ENCODE measurements around the gene USP7. TPM values are rescaled to one million over a fixed set of nuclear protein-coding genes. Genes with fewer than 3 reads are reported as not detected.

Gene USP7
- polyA plus RNA-seq, 2 of the 4 experiments (the other 2 are of a cell fraction) = 39.6 to 65.9 TPM

DNA sequence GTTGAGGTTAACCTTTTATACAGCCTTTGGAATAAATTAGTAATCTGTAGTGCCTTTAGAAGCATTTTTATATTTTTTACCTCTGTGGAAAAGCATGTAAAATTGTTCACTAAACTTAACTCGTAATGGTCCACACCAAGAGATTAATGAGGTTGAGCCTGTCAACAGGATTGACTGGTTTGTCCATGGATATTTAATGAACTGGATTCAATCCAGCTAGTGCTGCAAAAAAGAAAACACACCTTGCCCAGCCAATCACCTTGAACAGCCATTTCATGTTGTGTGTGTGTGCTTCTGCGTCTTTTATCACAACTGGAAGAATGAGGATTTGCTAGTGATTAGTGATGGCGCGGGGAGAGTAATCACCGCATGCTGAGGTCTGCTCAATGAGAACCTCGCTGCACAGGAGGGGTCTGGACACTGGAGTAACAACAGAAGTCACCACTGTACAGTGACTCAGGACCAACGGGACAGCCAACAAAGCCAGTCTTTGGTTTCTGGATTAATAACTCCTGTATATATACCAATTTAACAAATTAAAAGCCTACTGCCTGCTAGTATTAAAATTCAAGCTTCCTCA lies 47.9 kb downstream of the USP7 start:
- WGBS (ENCODE audit: missing lambda C conversion rate) = 95% methylated on average over 7 of the region's 7 CpGs
- H3K4me3 ChIP-seq = no peak overlapping the region
- no peaks in the 10 kb centered on the region for H3K4me1 ChIP-seq
- H3K27ac ChIP-seq = no peak overlapping the region
- no peak for FAIRE-seq
- no peak for ATAC-seq
- ChIA-PET POLR2A (no interaction called here), CTCF (interaction anchor here (1.7 to 2.3 kb wide), 3 partner anchors 10 to 21 kb away, joined by 6 to 11 read pairs (median 6); no protein-coding TSS in a partner anchor)
- H3K4me2 ChIP-seq = no peak overlapping the region
- H3K9me3 ChIP-seq = no peaks in the 10 kb centered on the region
- DNase-seq (ENCODE audit: low read depth in 1 of 2, low spot score in 1 of 2) = no peak
- no peak for TF ChIP-seq ZNF302 (CRISPR knock-in tag; IDR thresholded peaks at IDR 0.05)
- TF ChIP-seq RCOR1 (IDR thresholded peaks at IDR 0.05; ENCODE audit: low read depth, low read length) = no peak
- TF ChIP-seq, protein P1, sequence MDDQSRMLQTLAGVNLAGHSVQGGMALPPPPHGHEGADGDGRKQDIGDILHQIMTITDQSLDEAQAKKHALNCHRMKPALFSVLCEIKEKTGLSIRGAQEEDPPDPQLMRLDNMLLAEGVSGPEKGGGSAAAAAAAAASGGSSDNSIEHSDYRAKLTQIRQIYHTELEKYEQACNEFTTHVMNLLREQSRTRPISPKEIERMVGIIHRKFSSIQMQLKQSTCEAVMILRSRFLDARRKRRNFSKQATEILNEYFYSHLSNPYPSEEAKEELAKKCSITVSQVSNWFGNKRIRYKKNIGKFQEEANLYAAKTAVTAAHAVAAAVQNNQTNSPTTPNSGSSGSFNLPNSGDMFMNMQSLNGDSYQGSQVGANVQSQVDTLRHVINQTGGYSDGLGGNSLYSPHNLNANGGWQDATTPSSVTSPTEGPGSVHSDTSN (IDR thresholded peaks at IDR 0.05) = no peak
- TF ChIP-seq CBX2 (IDR thresholded peaks at IDR 0.05; ENCODE audit: borderline replicate concordance, low read depth) = no peak
- TF ChIP-seq RARB (CRISPR knock-in tag; IDR thresholded peaks at IDR 0.05) = no peak
- no peak for TF ChIP-seq RAD21 (conservative IDR thresholded peaks at IDR 0.05 in 1 of 2, IDR thresholded peaks at IDR 0.05 in 1 of 2)
- TF ChIP-seq, protein P2, sequence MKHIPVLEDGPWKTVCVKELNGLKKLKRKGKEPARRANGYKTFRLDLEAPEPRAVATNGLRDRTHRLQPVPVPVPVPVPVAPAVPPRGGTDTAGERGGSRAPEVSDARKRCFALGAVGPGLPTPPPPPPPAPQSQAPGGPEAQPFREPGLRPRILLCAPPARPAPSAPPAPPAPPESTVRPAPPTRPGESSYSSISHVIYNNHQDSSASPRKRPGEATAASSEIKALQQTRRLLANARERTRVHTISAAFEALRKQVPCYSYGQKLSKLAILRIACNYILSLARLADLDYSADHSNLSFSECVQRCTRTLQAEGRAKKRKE (CRISPR knock-in tag; IDR thresholded peaks at IDR 0.05; ENCODE audit: low read depth) = no peak
- TF ChIP-seq, protein P3, sequence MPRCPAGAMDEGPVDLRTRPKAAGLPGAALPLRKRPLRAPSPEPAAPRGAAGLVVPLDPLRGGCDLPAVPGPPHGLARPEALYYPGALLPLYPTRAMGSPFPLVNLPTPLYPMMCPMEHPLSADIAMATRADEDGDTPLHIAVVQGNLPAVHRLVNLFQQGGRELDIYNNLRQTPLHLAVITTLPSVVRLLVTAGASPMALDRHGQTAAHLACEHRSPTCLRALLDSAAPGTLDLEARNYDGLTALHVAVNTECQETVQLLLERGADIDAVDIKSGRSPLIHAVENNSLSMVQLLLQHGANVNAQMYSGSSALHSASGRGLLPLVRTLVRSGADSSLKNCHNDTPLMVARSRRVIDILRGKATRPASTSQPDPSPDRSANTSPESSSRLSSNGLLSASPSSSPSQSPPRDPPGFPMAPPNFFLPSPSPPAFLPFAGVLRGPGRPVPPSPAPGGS (IDR thresholded peaks at IDR 0.05) = no peak
- no peak for TF ChIP-seq HOXB13 (CRISPR knock-in tag; IDR thresholded peaks at IDR 0.05; ENCODE audit: low read depth)
- no peak for TF ChIP-seq PHF8 (IDR thresholded peaks at IDR 0.05; ENCODE audit: borderline replicate concordance, low read depth)
- no peak for TF ChIP-seq NFE2L2 (conservative IDR thresholded peaks at IDR 0.05; ENCODE audit: low read length)
- TF ChIP-seq SREBF2 (IDR thresholded peaks at IDR 0.05) = no peak
- TF ChIP-seq HES2 (IDR thresholded peaks at IDR 0.05) = no peak
- no peak for TF ChIP-seq HOXB5 (CRISPR knock-in tag; IDR thresholded peaks at IDR 0.05)
- TF ChIP-seq E2F6 (IDR thresholded peaks at IDR 0.05; ENCODE audit: borderline replicate concordance, low read depth) = no peak

DNA sequence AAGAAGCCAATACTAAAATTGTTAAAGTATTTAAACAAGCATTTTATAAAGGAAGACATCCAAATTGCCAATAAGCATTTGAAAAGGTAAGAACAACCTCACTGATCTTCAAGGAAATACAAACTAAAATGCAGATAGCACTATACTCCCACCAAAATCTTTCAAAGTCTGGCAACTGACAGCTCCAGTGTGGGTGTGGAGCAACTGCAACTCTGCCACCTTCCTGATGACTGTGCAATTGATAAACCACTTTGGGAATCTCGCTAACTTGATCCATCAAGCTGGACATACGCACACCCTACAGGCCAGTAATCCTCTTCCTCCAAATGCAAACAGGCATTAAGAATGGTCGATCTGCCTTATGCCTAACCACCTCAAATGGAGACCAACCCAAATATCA lies 49.6 kb downstream of the USP7 start:
- Histone ChIP-seq H3K4me3 (no peak overlapping the region), H3K4me2 (no peak overlapping the region), H3K27ac (no peak overlapping the region), H3K4me1 (peaks cover 2% of the 10 kb centered on the region; the same call in 1 of the 3 replicates), H3K9me3 (no peaks in the 10 kb centered on the region)
- ATAC-seq = no peak
- no peak for FAIRE-seq
- 94% methylated on average over 3 of the region's 3 CpGs for WGBS (ENCODE audit: missing lambda C conversion rate)
- DNase-seq (ENCODE audit: low read depth in 1 of 2, low spot score in 1 of 2) = no peak
- CTCF ChIA-PET = interaction anchor here (1.3 to 2.3 kb wide), 4 partner anchors 8 to 119 kb away, joined by 4 to 11 read pairs (median 5); no protein-coding TSS in a partner anchor
- TF ChIP-seq HDAC2 (IDR thresholded peaks at IDR 0.05) (no peak), ZNF302 (CRISPR knock-in tag; IDR thresholded peaks at IDR 0.05) (no peak), NR3C1 (IDR thresholded peaks at IDR 0.05) (no peak), JUNB (IDR thresholded peaks at IDR 0.05) (no peak), RARB (CRISPR knock-in tag; IDR thresholded peaks at IDR 0.05) (no peak), CTCF (IDR thresholded peaks at IDR 0.05) (no peak), EHMT2 (IDR thresholded peaks at IDR 0.05; ENCODE audit: low read depth) (no peak), ZSCAN20 (CRISPR knock-in tag; IDR thresholded peaks at IDR 0.05) (no peak), E2F6 (IDR thresholded peaks at IDR 0.05; ENCODE audit: borderline replicate concordance, low read depth) (no peak)
- TF ChIP-seq, protein P2 (CRISPR knock-in tag; IDR thresholded peaks at IDR 0.05; ENCODE audit: low read depth) = no peak
- POLR2A ChIA-PET = no interaction called here

Data from A549 (cell line).